ENCODE measurements around the gene TRAPPC5. TPM values are rescaled to one million over a fixed set of nuclear protein-coding genes. Genes with fewer than 3 reads are reported as not detected.

The TRAPPC5 gene
- total RNA-seq, 2 experiments from 2014 or later = 90.2 to 95.2 TPM

DNA sequence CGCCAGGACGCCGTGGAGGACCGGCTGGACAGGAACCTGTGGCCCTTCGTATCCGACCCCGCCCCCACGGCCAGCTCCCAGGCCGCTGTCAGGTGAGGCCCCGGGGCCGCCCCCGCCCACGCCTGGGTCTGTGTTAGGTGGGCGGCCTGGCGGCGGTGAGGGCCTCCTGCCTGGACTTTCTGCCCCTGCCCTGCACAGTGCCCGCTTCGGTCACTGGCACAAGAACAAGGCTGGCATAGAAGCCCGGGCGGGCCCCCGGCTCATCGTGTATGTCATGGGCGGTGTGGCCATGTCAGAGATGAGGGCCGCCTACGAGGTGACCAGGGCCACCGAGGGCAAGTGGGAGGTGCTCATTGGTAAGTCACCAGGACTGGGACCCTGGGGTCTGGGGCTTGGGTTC lies 33.5 kb upstream of the TRAPPC5 start:
- H3K4me3 Mint-ChIP-seq = no peak overlapping the region
- H3K9me3 Mint-ChIP-seq (ENCODE audit: low read depth) = no peaks in the 10 kb centered on the region
- no peak for ATAC-seq
- H3K4me1 Mint-ChIP-seq = peaks cover 2% of the 10 kb centered on the region
- POLR2A ChIA-PET = no interaction called here
- no peaks in the 10 kb centered on the region for H3K27me3 Mint-ChIP-seq
- CTCF ChIA-PET = no interaction called here
- no peak overlapping the region for H3K27ac Mint-ChIP-seq
- no peak for DNase-seq
- intact Hi-C loops (cut with DNase I, micrococcal nuclease) = no loop called here
- peaks cover 4% of the 10 kb centered on the region for H3K36me3 Mint-ChIP-seq (ENCODE audit: low read depth)

DNA sequence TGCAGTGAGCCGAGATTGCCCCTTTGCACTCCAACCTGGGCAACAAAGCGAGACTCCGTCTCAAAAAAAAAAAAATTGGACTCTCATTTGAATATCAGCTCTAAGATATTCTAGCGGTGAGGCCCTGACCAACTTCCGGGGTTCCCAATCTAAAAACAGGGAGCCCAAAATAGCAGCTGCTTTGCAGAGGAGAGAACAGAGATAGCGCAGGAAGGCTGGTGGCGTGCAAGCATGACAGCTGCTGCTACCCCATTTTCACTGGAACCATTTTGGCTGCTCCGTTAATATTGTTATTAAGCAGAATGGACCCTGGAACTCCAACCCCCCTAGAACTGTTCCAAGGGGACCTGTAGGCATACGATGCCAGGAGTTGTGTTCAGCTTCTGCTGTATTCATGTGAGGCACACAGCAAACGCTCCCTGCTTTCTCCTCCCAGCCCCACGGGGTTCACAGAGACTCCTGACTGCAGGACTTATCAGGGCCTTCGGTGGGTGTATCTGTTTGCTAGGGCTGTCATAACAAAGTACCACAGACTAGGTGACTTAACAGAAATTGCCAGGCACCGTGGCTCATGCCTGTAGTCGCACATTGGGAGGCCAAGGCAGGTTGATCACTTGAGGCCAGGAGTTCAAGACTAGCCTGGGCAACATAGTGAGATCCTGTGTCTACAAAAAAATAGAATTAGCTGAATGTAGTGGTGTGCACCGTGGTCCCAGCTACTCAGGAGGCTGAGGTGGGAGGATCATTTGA lies 32.2 kb upstream of the TRAPPC5 start:
- no peak overlapping the region for H3K27ac Mint-ChIP-seq
- DNase-seq = no peak
- ATAC-seq = no peak
- intact Hi-C loops (cut with DNase I, micrococcal nuclease) = no loop called here
- peaks cover 4% of the 10 kb centered on the region for H3K36me3 Mint-ChIP-seq (ENCODE audit: low read depth)
- H3K9me3 Mint-ChIP-seq (ENCODE audit: low read depth) = no peaks in the 10 kb centered on the region
- peaks cover 8% of the 10 kb centered on the region for H3K4me1 Mint-ChIP-seq
- no peak overlapping the region for H3K4me3 Mint-ChIP-seq
- CTCF ChIA-PET = interaction anchor here (0.7 to 1.4 kb wide), 5 partner anchors 33 to 221 kb away, joined by 3 to 5 read pairs (median 3); partner anchors contain the start of gene TRAPPC5
- POLR2A ChIA-PET = interaction anchor here (0.7 kb wide), 1 partner anchor 707 kb away, joined by 8 read pairs; no protein-coding TSS in a partner anchor
- no peaks in the 10 kb centered on the region for H3K27me3 Mint-ChIP-seq

DNA sequence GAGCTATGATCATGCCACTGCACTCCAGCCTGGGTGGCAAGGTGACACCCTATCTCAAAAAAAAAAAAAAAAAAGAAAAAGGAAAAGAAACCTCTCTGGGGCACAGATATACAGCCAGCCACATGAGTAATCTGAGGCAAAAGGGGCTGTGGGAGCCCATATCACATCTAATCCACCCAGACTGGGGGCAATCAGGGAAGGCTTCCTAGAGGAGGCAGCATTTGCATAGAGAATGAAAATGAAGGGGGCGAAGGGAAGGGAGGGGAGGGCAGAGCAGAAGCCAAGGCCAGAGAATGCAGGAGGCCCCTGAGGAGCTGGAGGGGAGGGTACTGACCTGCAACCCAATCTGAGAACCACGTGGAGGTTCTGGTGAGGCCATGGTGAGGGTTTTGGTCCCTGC lies 30.5 kb upstream of the TRAPPC5 start:
- ATAC-seq = no peak
- Mint-ChIP-seq H3K27ac (no peak overlapping the region), H3K9me3 (ENCODE audit: low read depth) (no peaks in the 10 kb centered on the region), H3K36me3 (ENCODE audit: low read depth) (no peaks in the 10 kb centered on the region), H3K27me3 (no peaks in the 10 kb centered on the region), H3K4me1 (peaks cover 8% of the 10 kb centered on the region), H3K4me3 (no peak overlapping the region)
- CTCF ChIA-PET = interaction anchor here (3.3 kb wide), 1 partner anchor 150 kb away, joined by 24 read pairs; no protein-coding TSS in a partner anchor
- intact Hi-C loops (cut with DNase I, micrococcal nuclease) = no loop called here
- POLR2A ChIA-PET = no interaction called here
- no peak for DNase-seq

DNA sequence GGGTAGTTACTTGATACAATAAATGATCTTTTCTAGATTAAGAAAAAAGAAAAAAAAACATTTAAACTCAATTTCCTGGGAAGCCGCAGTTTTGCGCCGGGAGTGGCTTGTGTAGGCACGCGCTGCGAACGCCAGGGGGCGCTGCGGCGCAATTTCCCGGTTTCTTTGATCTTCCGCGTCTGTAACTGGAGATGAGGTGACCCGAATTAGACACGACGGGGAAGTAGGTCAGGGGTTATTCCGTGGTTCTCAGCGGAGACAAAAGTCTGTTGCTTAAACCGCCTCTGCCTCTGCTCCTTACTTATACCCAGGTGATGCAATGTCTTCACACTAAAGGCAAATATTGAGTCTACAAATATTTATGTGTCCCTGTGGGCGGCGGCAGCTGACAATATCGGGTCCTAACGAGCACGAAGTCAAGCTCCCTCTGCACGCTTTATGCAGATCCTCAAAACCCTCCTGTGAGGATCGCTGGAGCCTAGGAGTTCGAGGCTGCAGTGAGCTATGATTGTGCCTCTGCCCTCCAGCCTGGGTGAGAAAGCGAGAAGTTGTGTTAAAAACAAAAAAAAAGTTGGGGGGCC lies 28.5 kb upstream of the TRAPPC5 start:
- intact Hi-C loops (cut with DNase I, micrococcal nuclease) = loop anchor here (1.0 to 2.0 kb wide), 4 partner anchors 27 to 149 kb away; partner anchors contain the start of gene TRAPPC5 (in 1 of the 2)
- H3K4me1 Mint-ChIP-seq = peaks cover 17% of the 10 kb centered on the region
- CTCF ChIA-PET = interaction anchor here (0.6 to 3.3 kb wide), 10 partner anchors 8 to 199 kb away, joined by 3 to 24 read pairs (median 6); partner anchors contain the start of genes PET100, STXBP2, TRAPPC5 and XAB2
- no peaks in the 10 kb centered on the region for H3K27me3 Mint-ChIP-seq
- DNase-seq = peak; percentile 92
- H3K4me3 Mint-ChIP-seq = peak overlapping the region; percentile 37
- peak overlapping the region; percentile 61 for H3K27ac Mint-ChIP-seq
- H3K36me3 Mint-ChIP-seq (ENCODE audit: low read depth) = no peaks in the 10 kb centered on the region
- ATAC-seq = peak; percentile 85
- no peaks in the 10 kb centered on the region for H3K9me3 Mint-ChIP-seq (ENCODE audit: low read depth)
- POLR2A ChIA-PET = interaction anchor here (0.5 to 0.6 kb wide), 3 partner anchors 48 to 704 kb away, joined by 4 to 6 read pairs (median 4); no protein-coding TSS in a partner anchor

DNA sequence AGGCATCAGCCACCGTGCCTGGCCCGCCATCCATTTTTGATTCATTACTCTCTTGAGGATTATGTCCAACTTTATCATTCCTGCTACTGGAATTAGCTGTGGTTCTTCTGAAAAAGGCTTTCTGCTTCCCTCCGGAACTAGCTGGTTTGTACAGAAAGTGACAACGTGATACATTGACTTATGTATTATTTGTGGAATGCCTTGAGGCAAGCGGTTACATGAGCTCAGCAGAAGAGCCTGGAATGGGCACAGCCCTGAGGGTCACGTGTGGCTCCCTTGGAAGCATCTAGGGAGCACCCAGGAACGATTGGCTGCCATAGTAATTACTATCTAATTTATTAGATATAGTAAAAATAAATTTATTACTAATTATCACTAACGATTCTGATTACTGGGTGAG lies 26.2 kb upstream of the TRAPPC5 start:
- intact Hi-C loops (cut with DNase I, micrococcal nuclease) = no loop called here
- Mint-ChIP-seq H3K36me3 (ENCODE audit: low read depth) (no peaks in the 10 kb centered on the region), H3K4me3 (no peak overlapping the region), H3K27me3 (no peaks in the 10 kb centered on the region), H3K9me3 (ENCODE audit: low read depth) (no peaks in the 10 kb centered on the region), H3K27ac (no peak overlapping the region), H3K4me1 (peaks cover 31% of the 10 kb centered on the region)
- POLR2A ChIA-PET = interaction anchor here (0.6 kb wide), 1 partner anchor 9 kb away, joined by 3 read pairs; no protein-coding TSS in a partner anchor
- CTCF ChIA-PET = interaction anchor here (0.7 to 1.2 kb wide), 3 partner anchors 24 to 86 kb away, joined by 3 to 4 read pairs (median 3); partner anchors contain the start of gene TRAPPC5
- ATAC-seq (no peak), DNase-seq (no peak)

DNA sequence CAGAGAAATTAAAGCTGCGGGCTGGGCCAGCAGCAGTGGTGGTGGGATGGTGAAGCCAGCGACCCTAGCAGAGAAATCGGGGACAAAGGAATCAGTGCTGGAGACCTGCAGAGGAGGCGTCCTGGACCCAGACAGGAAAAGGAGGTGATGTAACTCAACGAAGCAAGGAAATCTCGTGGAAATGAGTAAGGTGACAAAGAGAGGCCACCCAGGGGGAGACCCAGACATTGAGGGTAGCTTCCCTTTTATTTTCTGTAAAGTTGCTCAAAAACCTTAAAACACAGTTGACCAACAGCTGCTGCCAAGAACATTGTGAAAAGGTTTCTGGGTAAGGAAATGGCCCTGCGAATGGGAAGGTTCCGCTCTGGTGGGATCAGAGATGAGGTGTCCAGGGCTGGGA lies 25.1 kb upstream of the TRAPPC5 start:
- no peaks in the 10 kb centered on the region for H3K27me3 Mint-ChIP-seq
- intact Hi-C loops (cut with DNase I, micrococcal nuclease) = no loop called here
- ChIA-PET CTCF (interaction anchor here (0.7 to 1.4 kb wide), 3 partner anchors 25 to 290 kb away, joined by 3 read pairs; partner anchors contain the start of gene TRAPPC5), POLR2A (interaction anchor here (0.5 to 0.6 kb wide), 2 partner anchors 20 to 249 kb away, joined by 3 read pairs; no protein-coding TSS in a partner anchor)
- H3K27ac Mint-ChIP-seq = no peak overlapping the region
- no peaks in the 10 kb centered on the region for H3K36me3 Mint-ChIP-seq (ENCODE audit: low read depth)
- no peak overlapping the region for H3K4me3 Mint-ChIP-seq
- no peaks in the 10 kb centered on the region for H3K9me3 Mint-ChIP-seq (ENCODE audit: low read depth)
- peaks cover 31% of the 10 kb centered on the region for H3K4me1 Mint-ChIP-seq
- ATAC-seq (no peak), DNase-seq (no peak)

DNA sequence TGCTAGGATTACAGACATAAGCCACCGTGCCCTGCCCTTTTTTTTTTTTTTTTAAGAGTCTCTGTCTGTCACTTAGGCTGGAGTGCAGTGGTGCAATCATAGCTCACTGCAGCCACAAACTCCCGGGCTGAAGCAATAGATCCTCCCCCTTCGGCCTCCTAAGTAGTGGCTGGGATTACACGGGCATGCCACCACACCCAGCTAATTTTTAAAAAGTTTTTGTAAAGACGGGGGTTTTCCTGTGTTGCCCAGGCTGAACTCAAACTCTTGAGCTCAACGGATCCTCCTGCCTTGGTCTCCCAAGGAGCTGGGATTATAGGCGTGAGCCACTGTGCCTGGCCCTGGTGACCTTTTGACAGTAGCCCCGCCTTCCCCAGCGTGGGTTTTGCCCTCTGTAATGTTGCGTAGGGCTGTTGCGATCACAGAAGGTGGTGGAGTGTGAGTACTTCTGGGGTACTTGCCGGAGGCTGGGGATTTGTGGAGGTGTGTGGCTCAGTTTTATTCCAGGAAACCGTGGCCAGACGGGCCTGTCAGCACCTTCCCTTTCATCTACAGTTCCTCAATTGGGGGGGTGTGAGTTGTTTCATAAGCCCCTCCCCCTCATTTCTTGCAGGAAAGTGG lies 23.4 kb upstream of the TRAPPC5 start:
- no peaks in the 10 kb centered on the region for H3K27me3 Mint-ChIP-seq
- DNase-seq (peak; percentile 74), ATAC-seq (peak; percentile 72)
- intact Hi-C loops (cut with DNase I, micrococcal nuclease) = no loop called here
- POLR2A ChIA-PET = no interaction called here
- H3K4me1 Mint-ChIP-seq = peaks cover 28% of the 10 kb centered on the region
- peak overlapping the region; percentile 37 for H3K27ac Mint-ChIP-seq
- H3K4me3 Mint-ChIP-seq = no peak overlapping the region
- H3K36me3 Mint-ChIP-seq (ENCODE audit: low read depth) = no peaks in the 10 kb centered on the region
- no peaks in the 10 kb centered on the region for H3K9me3 Mint-ChIP-seq (ENCODE audit: low read depth)
- CTCF ChIA-PET = interaction anchor here (1.1 to 2.1 kb wide), 3 partner anchors 12 to 24 kb away, joined by 4 to 8 read pairs (median 4); partner anchors contain the start of genes RETN and TRAPPC5

DNA sequence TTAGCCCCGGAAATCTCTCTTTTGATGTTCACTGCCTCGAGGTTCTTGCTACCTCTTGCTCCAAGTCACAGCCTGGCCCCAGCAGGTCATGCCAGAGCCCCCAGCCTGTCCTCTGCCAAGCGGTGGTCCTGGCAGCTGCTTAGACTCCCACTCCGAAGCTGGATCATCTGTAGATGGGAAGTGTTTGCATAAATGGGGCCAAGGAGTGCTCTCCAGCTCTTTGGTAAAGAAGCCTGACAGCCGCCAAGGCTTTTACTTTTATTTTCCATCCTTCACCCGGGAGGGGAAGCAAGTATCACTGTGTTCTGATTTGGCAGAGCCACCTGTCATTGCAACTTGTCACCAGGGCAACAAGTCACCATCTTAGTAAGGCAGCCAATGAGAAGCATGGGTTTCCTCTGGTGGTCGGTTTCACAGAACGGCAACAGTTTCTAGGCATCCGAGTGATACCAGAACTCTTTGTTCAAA lies 22.4 kb upstream of the TRAPPC5 start:
- Mint-ChIP-seq H3K36me3 (ENCODE audit: low read depth) (no peaks in the 10 kb centered on the region), H3K4me1 (peaks cover 23% of the 10 kb centered on the region), H3K4me3 (peak overlapping the region; percentile 65), H3K27me3 (no peaks in the 10 kb centered on the region), H3K27ac (peak overlapping the region; percentile 79), H3K9me3 (ENCODE audit: low read depth) (no peaks in the 10 kb centered on the region)
- DNase-seq (peak; percentile 71), ATAC-seq (peak; percentile 91)
- CTCF ChIA-PET = interaction anchor here (0.6 to 2.1 kb wide), 6 partner anchors 16 to 794 kb away, joined by 3 to 8 read pairs (median 3); partner anchors contain the start of gene TRAPPC5
- POLR2A ChIA-PET = interaction anchor here (0.6 kb wide), 1 partner anchor 14 kb away, joined by 3 read pairs; no protein-coding TSS in a partner anchor
- intact Hi-C loops (cut with DNase I, micrococcal nuclease) = loop anchor here in 1 of 2 experiments (1.0 kb wide), 1 partner anchor 23 kb away; no protein-coding TSS in a partner anchor

DNA sequence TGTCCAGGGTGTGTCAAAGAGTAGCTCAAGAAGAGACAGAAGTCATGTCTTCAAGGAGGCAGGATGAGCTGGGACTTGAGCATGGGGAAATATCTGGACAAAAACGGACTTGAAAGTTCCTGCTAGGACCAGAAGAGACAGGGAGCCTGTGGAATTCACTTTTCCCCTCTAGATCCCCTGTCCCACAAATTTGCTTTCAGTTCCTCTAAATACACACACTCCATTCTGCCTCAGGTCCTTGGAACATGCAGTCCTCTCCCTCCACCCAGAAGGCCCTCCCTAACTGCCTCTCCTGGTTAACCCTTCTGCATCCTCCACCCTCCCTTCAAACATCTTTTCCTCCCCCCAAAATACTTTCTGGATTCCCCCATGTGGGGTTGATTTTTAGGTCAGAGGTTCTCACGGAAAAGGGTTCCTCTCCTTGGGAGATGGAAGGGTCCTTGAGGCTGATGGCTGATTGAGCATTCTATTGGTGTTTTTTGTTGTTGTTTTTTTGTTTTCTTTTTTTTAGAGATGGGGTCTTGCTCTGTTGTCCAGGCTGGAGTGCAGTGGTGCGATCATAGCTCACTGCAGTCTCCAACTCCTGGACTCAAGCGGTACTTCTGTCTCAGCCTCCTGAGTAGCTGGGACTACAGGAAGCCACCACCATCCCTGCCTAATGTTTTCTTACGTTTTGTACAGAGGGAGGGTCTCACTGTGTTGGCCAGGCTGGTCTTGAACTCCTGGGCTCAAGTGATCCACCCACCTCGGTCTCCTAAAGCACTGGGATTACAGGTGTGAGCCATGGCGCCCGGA lies 18.7 kb upstream of the TRAPPC5 start:
- no peak overlapping the region for H3K4me3 Mint-ChIP-seq
- CTCF ChIA-PET = interaction anchor here (0.6 to 0.8 kb wide), 2 partner anchors 130 to 772 kb away, joined by 3 read pairs; no protein-coding TSS in a partner anchor
- ATAC-seq (no peak), DNase-seq (no peak)
- intact Hi-C loops (cut with DNase I, micrococcal nuclease) = no loop called here
- H3K27me3 Mint-ChIP-seq = peaks cover 3% of the 10 kb centered on the region
- POLR2A ChIA-PET = interaction anchor here (0.6 kb wide), 1 partner anchor 301 kb away, joined by 3 read pairs; no protein-coding TSS in a partner anchor
- H3K4me1 Mint-ChIP-seq = peaks cover 17% of the 10 kb centered on the region
- H3K36me3 Mint-ChIP-seq (ENCODE audit: low read depth) = no peaks in the 10 kb centered on the region
- H3K9me3 Mint-ChIP-seq (ENCODE audit: low read depth) = no peaks in the 10 kb centered on the region
- H3K27ac Mint-ChIP-seq = no peak overlapping the region

DNA sequence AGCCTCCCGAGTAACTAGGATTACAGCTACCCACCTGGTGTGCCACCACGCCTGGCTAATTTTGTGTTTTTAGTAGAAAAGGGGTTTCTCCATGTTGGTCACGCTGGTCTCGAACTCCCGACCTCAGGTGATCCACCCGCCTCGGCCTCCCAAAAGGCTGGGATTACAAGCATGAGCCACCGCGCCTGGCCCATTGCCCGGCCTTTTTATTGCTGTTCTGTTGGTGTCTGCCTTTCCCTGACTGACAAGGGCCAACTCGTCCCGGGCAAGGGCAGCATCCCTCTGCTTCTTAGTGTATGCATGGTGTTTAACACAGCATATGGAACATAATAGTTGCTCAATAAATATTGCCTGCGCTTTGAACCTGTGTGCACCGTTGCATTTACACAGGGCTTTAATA lies 18.0 kb upstream of the TRAPPC5 start:
- Mint-ChIP-seq H3K27ac (no peak overlapping the region), H3K27me3 (peaks cover 5% of the 10 kb centered on the region), H3K4me1 (peaks cover 10% of the 10 kb centered on the region), H3K4me3 (no peak overlapping the region), H3K9me3 (ENCODE audit: low read depth) (no peaks in the 10 kb centered on the region), H3K36me3 (ENCODE audit: low read depth) (no peaks in the 10 kb centered on the region)
- intact Hi-C loops (cut with DNase I, micrococcal nuclease) = no loop called here
- CTCF ChIA-PET = interaction anchor here (0.6 to 0.8 kb wide), 2 partner anchors 129 to 772 kb away, joined by 3 read pairs; no protein-coding TSS in a partner anchor
- ATAC-seq (no peak), DNase-seq (no peak)
- POLR2A ChIA-PET = interaction anchor here (0.6 kb wide), 1 partner anchor 302 kb away, joined by 3 read pairs; no protein-coding TSS in a partner anchor

All from activated CD4-positive, alpha-beta T cell treated with anti-CD3 and anti-CD28 coated beads for 36 hours (primary cell).